Caco-2 (cell line): ENCODE measurements around the gene TBC1D17. TPM values are rescaled to one million over a fixed set of nuclear protein-coding genes. Genes with fewer than 3 reads are reported as not detected.
A peak's percentile ranks its signal among the peaks of the same experiment; 100 is the strongest.

Experiments used
- BruUV-seq: library from RNA; stranded (reverse); fragments of 400-500 nt; replicated peaks from 2 replicates; lab custom pipeline; 2021; lab: Mats Ljungman, UMichigan
- CTCF ChIA-PET: fragments of 300-600 bp; sonication (Branson Sonifier 250); formaldehyde crosslinking; loops from one replicate; lab custom pipeline; 2022; ENCODE audit warnings: antibody characterized with exemption; lab: Charles Lee
- POLR2A ChIA-PET: fragments of 300-600 bp; sonication (Branson Sonifier 250); formaldehyde crosslinking; loops from one replicate; lab custom pipeline; 2022; ENCODE audit warnings: antibody characterized with exemption; lab: Charles Lee
- DNase-seq, 2 experiments: peaks; one replicate each; pipeline versions ENCODE4 v3.0.0 to v3.0.0-alpha.2; 2020 to 2022
- H3K27me3 ChIP-seq: replicated peaks from 2 replicates; pipeline ENCODE4 v1.6.0; 2011; ENCODE audit warnings: low read length; ENCODE audit not compliant: control insufficient read depth, insufficient read depth
- H3K36me3 ChIP-seq: 2 replicates; pipeline ENCODE4 v1.5.1; 2011; ENCODE audit warnings: low read length; ENCODE audit not compliant: control insufficient read depth, insufficient read depth
- H3K4me1 ChIP-seq: fragments of 250-450 bp; sonication (Bioruptor Pico); 2 replicates; pipeline ENCODE4 v1.5.1; 2020; ENCODE audit warnings: mild to moderate bottlenecking
- H3K4me3 ChIP-seq: 2 replicates; pipeline ENCODE4 v1.5.1; 2011; ENCODE audit warnings: low read depth, mild to moderate bottlenecking, control low read depth, low read length
- H3K9me3 ChIP-seq: fragments of 250-450 bp; sonication (Bioruptor Pico); 2 replicates; pipeline ENCODE4 v1.5.1; 2020; ENCODE audit warnings: mild to moderate bottlenecking, moderate library complexity
- H3K27ac Mint-ChIP-seq: one replicate; pipeline ENCODE4 v1.8.0; 2022; ENCODE audit warnings: mixed read lengths; ENCODE audit not compliant: unreplicated experiment
- H3K27me3 Mint-ChIP-seq: one replicate; pipeline ENCODE4 v1.8.0; 2022; ENCODE audit warnings: mixed read lengths; ENCODE audit not compliant: insufficient read depth, unreplicated experiment
- H3K36me3 Mint-ChIP-seq: one replicate; pipeline ENCODE4 v1.8.0; 2022; ENCODE audit warnings: mild to moderate bottlenecking, mixed read lengths; ENCODE audit not compliant: insufficient read depth, unreplicated experiment
- H3K4me1 Mint-ChIP-seq: one replicate; pipeline ENCODE4 v1.8.0; 2022; ENCODE audit warnings: low read depth, mixed read lengths; ENCODE audit not compliant: unreplicated experiment
- H3K4me3 Mint-ChIP-seq: one replicate; pipeline ENCODE4 v1.8.0; 2022; ENCODE audit warnings: mild to moderate bottlenecking, moderate library complexity, mixed read lengths; ENCODE audit not compliant: unreplicated experiment
- H3K9me3 Mint-ChIP-seq: one replicate; pipeline ENCODE4 v1.8.0; 2022; ENCODE audit warnings: mixed read lengths; ENCODE audit not compliant: unreplicated experiment
- intact Hi-C: fragments of 100-400 bp; cut with micrococcal nuclease; formaldehyde crosslinking; loops from one replicate; pipeline ENCODE4 v1.10.0; 2022; ENCODE audit not compliant: unreplicated experiment
- total RNA-seq: library from RNA; stranded (reverse); gene quantifications from 2 replicates; pipeline ENCODE4 v1.2.3, GENCODE V29; 2022
- TF ChIP-seq, protein P1 (sequence below), 2 experiments: fragments of 200-600 bp in 1 of 2; IDR thresholded peaks; 1 replicate in 1 of 2; 2 replicates in 1 of 2; pipeline versions ENCODE4 v1.5.1 to v1.8.0; 2011 to 2022; ENCODE audit warnings: antibody characterized with exemption in 1 of 2, control low read depth in 1 of 2, inconsistent platforms in 1 of 2, low read depth in 1 of 2, low read length in 1 of 2, mild to moderate bottlenecking in 1 of 2, moderate library complexity in 1 of 2; ENCODE audit not compliant: insufficient read depth in 1 of 2, severe bottlenecking in 1 of 2, unreplicated experiment in 1 of 2

Gene TBC1D17
- total RNA-seq, 1 experiment from 2014 or later, result 55.3 TPM

DNA sequence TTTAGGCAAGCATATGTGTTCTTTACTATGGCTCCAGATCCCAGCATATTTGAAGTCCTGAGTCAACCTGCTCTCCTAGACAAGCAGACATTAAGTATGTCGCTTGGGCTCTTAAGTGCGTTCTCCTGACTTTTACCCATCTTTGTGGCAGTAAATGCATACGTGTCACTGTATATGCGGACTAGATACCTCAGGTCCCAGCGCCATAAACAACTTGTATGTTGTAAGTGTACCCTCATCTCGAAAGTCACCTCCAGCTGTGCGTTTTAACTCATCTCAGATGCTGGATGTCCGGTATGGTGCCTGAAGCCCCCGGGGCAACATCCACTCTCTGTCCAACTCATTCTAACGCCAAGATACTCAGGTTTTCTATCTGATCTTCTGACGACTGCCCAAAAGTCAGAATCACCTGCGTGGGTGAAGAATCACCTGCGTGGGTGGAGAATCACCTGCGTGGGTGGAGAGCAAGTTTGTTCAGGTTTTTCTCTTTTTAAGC is 24.8 kb upstream of the TBC1D17 start:
- H3K4me1 ChIP-seq, result peaks cover 14% of the 10 kb centered on the region

DNA sequence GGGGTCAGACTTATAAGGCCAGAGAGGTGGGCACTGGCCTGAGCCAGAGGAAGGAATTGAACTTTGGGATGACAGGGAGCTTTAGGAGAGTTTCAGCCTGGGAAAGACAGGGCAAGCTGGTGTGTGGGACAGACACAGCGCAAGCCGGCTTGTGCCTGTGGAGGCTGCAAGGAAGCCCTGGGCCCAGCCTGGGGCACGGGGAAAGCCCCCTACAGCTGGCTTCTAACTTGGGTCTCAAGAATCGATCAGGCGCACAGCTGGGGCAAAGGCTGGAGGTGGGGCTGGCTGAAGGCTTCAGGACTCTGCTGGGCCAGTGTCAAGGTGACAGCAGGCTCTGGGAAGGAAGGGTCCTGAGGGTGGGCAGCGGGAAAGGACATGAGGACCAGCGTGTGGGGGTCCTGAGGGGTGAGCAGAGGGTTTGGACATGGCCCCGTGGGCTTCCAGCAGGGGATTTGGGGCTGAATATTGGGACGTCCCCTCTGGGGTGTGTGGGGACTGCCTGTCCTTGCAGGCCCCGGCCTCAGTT is 23.6 kb upstream of the TBC1D17 start:
- ChIA-PET POLR2A (interaction anchor here (1.1 kb wide), 1 partner anchor 23 kb away, joined by 3 read pairs; the partner anchor contains the start of genes AKT1S1 and TBC1D17), CTCF (no interaction called here)
- H3K4me3 ChIP-seq, result no peak overlapping the region
- Mint-ChIP-seq H3K36me3 (peaks cover 80% of the 10 kb centered on the region), H3K4me1 (peaks cover 17% of the 10 kb centered on the region), H3K27ac (no peak overlapping the region), H3K9me3 (peaks cover 13% of the 10 kb centered on the region), H3K27me3 (no peaks in the 10 kb centered on the region), H3K4me3 (peak overlapping the region; percentile 82)
- no peaks in the 10 kb centered on the region for H3K9me3 ChIP-seq
- TF ChIP-seq, protein P1, sequence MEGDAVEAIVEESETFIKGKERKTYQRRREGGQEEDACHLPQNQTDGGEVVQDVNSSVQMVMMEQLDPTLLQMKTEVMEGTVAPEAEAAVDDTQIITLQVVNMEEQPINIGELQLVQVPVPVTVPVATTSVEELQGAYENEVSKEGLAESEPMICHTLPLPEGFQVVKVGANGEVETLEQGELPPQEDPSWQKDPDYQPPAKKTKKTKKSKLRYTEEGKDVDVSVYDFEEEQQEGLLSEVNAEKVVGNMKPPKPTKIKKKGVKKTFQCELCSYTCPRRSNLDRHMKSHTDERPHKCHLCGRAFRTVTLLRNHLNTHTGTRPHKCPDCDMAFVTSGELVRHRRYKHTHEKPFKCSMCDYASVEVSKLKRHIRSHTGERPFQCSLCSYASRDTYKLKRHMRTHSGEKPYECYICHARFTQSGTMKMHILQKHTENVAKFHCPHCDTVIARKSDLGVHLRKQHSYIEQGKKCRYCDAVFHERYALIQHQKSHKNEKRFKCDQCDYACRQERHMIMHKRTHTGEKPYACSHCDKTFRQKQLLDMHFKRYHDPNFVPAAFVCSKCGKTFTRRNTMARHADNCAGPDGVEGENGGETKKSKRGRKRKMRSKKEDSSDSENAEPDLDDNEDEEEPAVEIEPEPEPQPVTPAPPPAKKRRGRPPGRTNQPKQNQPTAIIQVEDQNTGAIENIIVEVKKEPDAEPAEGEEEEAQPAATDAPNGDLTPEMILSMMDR (IDR thresholded peaks at IDR 0.05; ENCODE audit: insufficient read depth in 1 of 2, low read depth in 1 of 2, low read length in 1 of 2, severe bottlenecking in 1 of 2, unreplicated experiment in 1 of 2), result no peak
- H3K27me3 ChIP-seq, result no peaks in the 10 kb centered on the region
- H3K36me3 ChIP-seq, result peaks cover 10% of the 10 kb centered on the region
- no peak for DNase-seq
- H3K4me1 ChIP-seq, result peaks cover 14% of the 10 kb centered on the region
- BruUV-seq, result no TSS peak
- intact Hi-C loops, result loop anchor here (5.0 kb wide), 2 partner anchors 37 to 87 kb away; partner anchors contain the start of genes AP2A1 and MED25

More for the DNA sequence above, 24.8 kb upstream of the TBC1D17 start:
- Histone ChIP-seq H3K36me3 (peaks cover 10% of the 10 kb centered on the region), H3K9me3 (no peaks in the 10 kb centered on the region), H3K4me3 (peak overlapping the region; percentile 73; the same call in 1 of the 2 replicates), H3K27me3 (no peaks in the 10 kb centered on the region)
- TF ChIP-seq, protein P1 (IDR thresholded peaks at IDR 0.05; ENCODE audit: insufficient read depth in 1 of 2, low read depth in 1 of 2, low read length in 1 of 2, severe bottlenecking in 1 of 2, unreplicated experiment in 1 of 2), result no peak
- CTCF ChIA-PET, result no interaction called here
- Mint-ChIP-seq H3K27me3 (no peaks in the 10 kb centered on the region), H3K27ac (peak overlapping the region; percentile 97), H3K36me3 (peaks cover 71% of the 10 kb centered on the region), H3K4me3 (peak overlapping the region; percentile 82), H3K9me3 (peaks cover 16% of the 10 kb centered on the region), H3K4me1 (peaks cover 17% of the 10 kb centered on the region)
- POLR2A ChIA-PET, result no interaction called here
- BruUV-seq, result TSS peak; percentile 63
- intact Hi-C loops, result loop anchor here (5.0 kb wide), 2 partner anchors 35 to 85 kb away; partner anchors contain the start of genes AP2A1 and MED25
- DNase-seq, result no peak

DNA sequence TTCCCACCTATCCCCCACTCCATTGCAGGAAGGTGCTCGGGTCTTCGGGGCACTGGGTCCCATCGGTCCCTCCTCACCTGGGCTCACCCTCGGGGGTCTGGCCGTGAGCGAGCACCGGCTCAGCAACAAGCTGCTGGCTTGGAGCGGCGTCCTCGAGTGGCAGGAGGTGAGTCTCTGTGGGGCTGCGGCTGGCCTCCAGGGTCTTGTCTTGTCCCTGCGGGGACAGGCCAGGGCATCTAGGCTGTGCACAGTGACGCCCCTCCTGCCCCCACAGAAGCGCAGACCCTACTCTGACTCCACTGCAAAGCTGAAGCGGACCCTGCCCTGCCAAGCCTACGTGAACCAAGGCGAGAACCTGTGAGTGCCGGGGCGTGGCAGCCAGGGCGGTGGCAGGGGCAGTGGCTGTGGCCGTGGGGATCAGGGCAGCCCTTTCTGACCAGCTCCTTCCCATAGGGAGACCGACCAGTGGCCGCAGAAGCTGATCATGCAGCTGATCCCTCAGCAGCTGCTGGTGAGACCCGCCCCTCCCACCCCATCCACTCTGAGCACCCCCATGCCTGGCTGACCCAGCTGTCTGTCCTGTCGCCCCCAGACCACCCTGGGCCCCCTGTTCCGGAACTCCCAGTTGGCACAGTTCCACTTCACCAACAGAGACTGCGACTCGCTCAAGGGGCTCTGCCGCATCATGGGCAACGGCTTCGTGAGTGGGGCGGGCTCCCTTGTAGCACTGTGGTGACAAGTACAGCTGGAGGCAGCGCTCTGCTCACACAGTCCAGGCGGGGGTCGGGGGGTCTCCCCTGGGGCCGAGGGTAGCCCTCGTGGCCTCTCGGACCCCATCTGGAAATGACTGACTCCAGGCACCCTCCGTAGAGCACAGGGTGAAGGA is 22.9 kb upstream of the TBC1D17 start:
- H3K9me3 ChIP-seq, result no peaks in the 10 kb centered on the region
- no TSS peak for BruUV-seq
- peaks cover 80% of the 10 kb centered on the region for H3K36me3 Mint-ChIP-seq
- H3K4me3 ChIP-seq, result no peak overlapping the region
- intact Hi-C loops, result loop anchor here (5.0 kb wide), 2 partner anchors 37 to 87 kb away; partner anchors contain the start of genes AP2A1 and MED25
- peak overlapping the region; percentile 37 for H3K27ac Mint-ChIP-seq
- POLR2A ChIA-PET, result interaction anchor here (1.1 kb wide), 1 partner anchor 22 kb away, joined by 3 read pairs; the partner anchor contains the start of genes AKT1S1 and TBC1D17
- peaks cover 6% of the 10 kb centered on the region for H3K9me3 Mint-ChIP-seq
- peaks cover 14% of the 10 kb centered on the region for H3K4me1 ChIP-seq
- H3K27me3 ChIP-seq, result no peaks in the 10 kb centered on the region
- TF ChIP-seq, protein P1 (IDR thresholded peaks at IDR 0.05; ENCODE audit: insufficient read depth in 1 of 2, low read depth in 1 of 2, low read length in 1 of 2, severe bottlenecking in 1 of 2, unreplicated experiment in 1 of 2), result no peak
- peaks cover 10% of the 10 kb centered on the region for H3K36me3 ChIP-seq
- peaks cover 17% of the 10 kb centered on the region for H3K4me1 Mint-ChIP-seq
- CTCF ChIA-PET, result no interaction called here
- DNase-seq, result no peak
- H3K27me3 Mint-ChIP-seq, result no peaks in the 10 kb centered on the region
- H3K4me3 Mint-ChIP-seq, result no peak overlapping the region
